HEK293 (cell line): ENCODE results near the gene OTUB2.

ENCODE experiments used
- CTCF ChIA-PET: fragments of 350-600 bp; formaldehyde crosslinking; extraction: SDS; loops from one replicate; lab custom pipeline; 2021; ENCODE audit warnings: antibody characterized with exemption; lab: Yijun Ruan, JAX
- POLR2A ChIA-PET: fragments of 300-600 bp; formaldehyde crosslinking; extraction: SDS; loops from one replicate; lab custom pipeline; 2020; ENCODE audit warnings: antibody characterized with exemption, inconsistent platforms; lab: Yijun Ruan, JAX
- H3K27ac ChIP-seq: fragments of 200-500 bp; sonication (Bioruptor generic); 2 replicates; pipeline ENCODE4 v1.5.1; 2014; ENCODE audit warnings: low read depth, low read length, control low read depth, inconsistent platforms; ENCODE audit errors: extremely low read depth
- H3K36me3 ChIP-seq, 2 experiments: fragments of 200-500 bp in 1 of 2; sonication (Bioruptor generic) in 1 of 2; 1 replicate in 1 of 2; 2 replicates in 1 of 2; pipeline ENCODE4 v1.5.1; 2014 to 2017; ENCODE audit warnings: inconsistent platforms in 2 of 2, low read length in 2 of 2; ENCODE audit not compliant: control insufficient read depth in 2 of 2, insufficient read depth in 1 of 2
- H3K4me1 ChIP-seq: fragments of 200-500 bp; sonication (Bioruptor generic); 2 replicates; pipeline ENCODE4 v1.5.1; 2014; ENCODE audit warnings: mild to moderate bottlenecking, low read length, inconsistent platforms; ENCODE audit not compliant: control insufficient read depth, insufficient read depth
- H3K4me3 ChIP-seq: 2 replicates; pipeline ENCODE4 v1.5.1; 2011; ENCODE audit warnings: low read depth, mild to moderate bottlenecking, control low read depth, low read length, moderate library complexity
- H3K9me3 ChIP-seq: fragments of 200-500 bp; sonication (Bioruptor generic); 2 replicates; pipeline ENCODE4 v1.5.1; 2014; ENCODE audit warnings: low read depth, low read length, inconsistent platforms; ENCODE audit not compliant: control insufficient read depth, insufficient read depth
- HOXD13 ChIP-seq: sonication (generic); formaldehyde crosslinking; IDR thresholded peaks from 2 replicates; pipeline ENCODE4 v1.8.0; 2022; ENCODE audit warnings: missing genetic modification reagents, borderline replicate concordance
- KLF8 ChIP-seq: fragments of 450-650 bp; formaldehyde crosslinking; IDR thresholded peaks from 2 replicates; pipeline ENCODE4 v1.5.1; 2016; ENCODE audit warnings: missing biosample characterization, missing genetic modification characterization
- ZFHX2 ChIP-seq: fragments of 450-650 bp; formaldehyde crosslinking; conservative IDR thresholded peaks from 2 replicates; pipeline ENCODE4 v1.5.1; 2016; ENCODE audit warnings: missing biosample characterization, missing genetic modification characterization
- ZNF155 ChIP-seq: fragments of 450-650 bp; formaldehyde crosslinking; IDR thresholded peaks from 2 replicates; pipeline ENCODE4 v1.5.1; 2016; ENCODE audit warnings: missing biosample characterization, missing genetic modification characterization
- ZNF223 ChIP-seq: fragments of 450-650 bp; formaldehyde crosslinking; IDR thresholded peaks from 2 replicates; pipeline ENCODE4 v1.5.1; 2016; ENCODE audit warnings: missing biosample characterization, missing genetic modification characterization
- ZNF248 ChIP-seq: fragments of 450-650 bp; formaldehyde crosslinking; IDR thresholded peaks from 2 replicates; pipeline ENCODE4 v1.5.1; 2017; ENCODE audit warnings: missing biosample characterization, missing genetic modification characterization
- ZNF311 ChIP-seq: fragments of 450-650 bp; formaldehyde crosslinking; IDR thresholded peaks from 2 replicates; pipeline ENCODE4 v1.5.1; 2017; ENCODE audit warnings: missing biosample characterization, missing genetic modification characterization, borderline replicate concordance
- ZNF335 ChIP-seq: fragments of 450-650 bp; formaldehyde crosslinking; conservative IDR thresholded peaks from 2 replicates; pipeline ENCODE4 v1.5.1; 2016; ENCODE audit warnings: missing biosample characterization, missing genetic modification characterization
- ZNF341 ChIP-seq: fragments of 450-650 bp; formaldehyde crosslinking; IDR thresholded peaks from 2 replicates; pipeline ENCODE4; 2016; ENCODE audit warnings: low read depth, missing biosample characterization, missing genetic modification characterization
- ZNF366 ChIP-seq: fragments of 450-650 bp; formaldehyde crosslinking; conservative IDR thresholded peaks from 2 replicates; pipeline ENCODE4 v1.5.1; 2016; ENCODE audit warnings: missing biosample characterization, missing genetic modification characterization
- ZNF510 ChIP-seq: fragments of 450-650 bp; formaldehyde crosslinking; IDR thresholded peaks from 2 replicates; pipeline ENCODE4 v1.5.1; 2018; ENCODE audit warnings: mild to moderate bottlenecking, missing genetic modification characterization, missing biosample characterization; ENCODE audit not compliant: insufficient replicate concordance
- ZNF529 ChIP-seq: fragments of 450-650 bp; formaldehyde crosslinking; IDR thresholded peaks from 2 replicates; pipeline ENCODE4 v1.5.1; 2017; ENCODE audit warnings: missing genetic modification characterization, missing biosample characterization; ENCODE audit not compliant: insufficient replicate concordance
- ZNF549 ChIP-seq: fragments of 450-650 bp; IDR thresholded peaks from 2 replicates; pipeline ENCODE4 v1.5.1; 2018; ENCODE audit warnings: missing biosample characterization, missing genetic modification characterization, mild to moderate bottlenecking, inconsistent platforms, moderate library complexity
- ZNF596 ChIP-seq: fragments of 450-650 bp; IDR thresholded peaks from 2 replicates; pipeline ENCODE4 v1.5.0; 2018; ENCODE audit warnings: missing biosample characterization, mild to moderate bottlenecking, missing genetic modification characterization, moderate library complexity
- ZNF600 ChIP-seq: fragments of 450-650 bp; formaldehyde crosslinking; IDR thresholded peaks from 2 replicates; pipeline ENCODE4 v1.5.1; 2016; ENCODE audit warnings: missing biosample characterization, missing genetic modification characterization
- ZNF626 ChIP-seq: fragments of 450-650 bp; sonication (Bioruptor Pico); formaldehyde crosslinking; IDR thresholded peaks from 2 replicates; pipeline ENCODE4 v1.5.1; 2018; ENCODE audit warnings: missing biosample characterization, missing genetic modification characterization, inconsistent platforms
- ZNF791 ChIP-seq: fragments of 450-650 bp; formaldehyde crosslinking; IDR thresholded peaks from 2 replicates; pipeline ENCODE4 v1.5.1; 2016; ENCODE audit warnings: missing biosample characterization, missing genetic modification characterization
- TF ChIP-seq, protein P1 (sequence below): fragments of 450-650 bp; formaldehyde crosslinking; IDR thresholded peaks from 2 replicates; pipeline ENCODE4 v1.5.1; 2016; ENCODE audit warnings: missing biosample characterization, missing genetic modification characterization
- TF ChIP-seq, protein P2 (sequence below): fragments of 450-650 bp; formaldehyde crosslinking; IDR thresholded peaks from 2 replicates; pipeline ENCODE4 v1.5.1; 2016; ENCODE audit warnings: missing biosample characterization, missing genetic modification characterization
- TF ChIP-seq, protein P3 (sequence below): fragments of 450-650 bp; formaldehyde crosslinking; IDR thresholded peaks from 2 replicates; pipeline ENCODE4 v1.5.1; 2016; ENCODE audit warnings: missing biosample characterization, missing genetic modification characterization
- TF ChIP-seq, protein P4 (sequence below): fragments of 450-650 bp; formaldehyde crosslinking; IDR thresholded peaks from 2 replicates; pipeline ENCODE4 v1.5.1; 2016; ENCODE audit warnings: missing biosample characterization, missing genetic modification characterization
- TF ChIP-seq, protein P5 (sequence below): fragments of 450-650 bp; formaldehyde crosslinking; IDR thresholded peaks from 2 replicates; pipeline ENCODE4 v1.5.1; 2017; ENCODE audit warnings: missing biosample characterization, mild to moderate bottlenecking, missing genetic modification characterization, moderate library complexity

The OTUB2 gene

DNA sequence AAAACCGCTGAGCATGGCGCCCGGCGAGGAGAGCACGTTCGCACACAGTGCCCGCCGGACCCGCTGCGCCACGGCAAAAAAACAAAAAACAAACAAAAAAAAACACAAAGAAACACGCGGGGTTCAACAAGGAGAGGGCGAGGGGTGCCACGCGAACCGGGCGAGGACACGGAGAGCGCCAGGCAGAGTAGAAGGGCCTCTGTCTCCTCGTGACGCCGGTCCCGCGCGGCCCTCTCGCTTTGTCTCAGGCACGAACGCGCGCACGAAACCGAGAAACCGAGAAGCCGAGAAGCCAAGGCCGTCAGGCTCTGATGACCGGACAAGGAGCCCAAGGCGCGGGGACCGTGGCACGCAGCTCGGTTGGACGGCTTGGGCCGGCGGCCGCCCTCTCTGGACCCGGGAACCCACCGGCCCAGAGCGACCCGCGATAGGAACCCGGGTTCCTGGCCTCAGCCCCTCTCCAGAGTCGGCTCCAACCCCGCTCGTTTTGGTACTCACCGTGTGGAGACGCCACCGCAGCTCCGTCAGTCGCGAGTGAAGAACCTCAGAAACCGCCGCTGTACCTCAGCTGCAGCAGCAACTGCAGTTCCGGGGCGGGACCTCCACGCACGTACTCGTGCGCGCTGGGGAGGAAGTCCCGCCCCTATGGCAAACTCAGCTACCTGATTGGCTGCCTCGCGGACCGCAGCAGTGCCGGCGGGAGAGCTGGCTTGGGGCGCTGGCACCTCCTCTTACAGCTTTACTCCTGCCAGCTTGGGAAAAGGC, 54.7 kb downstream of the OTUB2 start, which contains the start of the genes DDX24 and IFI27L1 (continued):
- TF ChIP-seq, protein P1, sequence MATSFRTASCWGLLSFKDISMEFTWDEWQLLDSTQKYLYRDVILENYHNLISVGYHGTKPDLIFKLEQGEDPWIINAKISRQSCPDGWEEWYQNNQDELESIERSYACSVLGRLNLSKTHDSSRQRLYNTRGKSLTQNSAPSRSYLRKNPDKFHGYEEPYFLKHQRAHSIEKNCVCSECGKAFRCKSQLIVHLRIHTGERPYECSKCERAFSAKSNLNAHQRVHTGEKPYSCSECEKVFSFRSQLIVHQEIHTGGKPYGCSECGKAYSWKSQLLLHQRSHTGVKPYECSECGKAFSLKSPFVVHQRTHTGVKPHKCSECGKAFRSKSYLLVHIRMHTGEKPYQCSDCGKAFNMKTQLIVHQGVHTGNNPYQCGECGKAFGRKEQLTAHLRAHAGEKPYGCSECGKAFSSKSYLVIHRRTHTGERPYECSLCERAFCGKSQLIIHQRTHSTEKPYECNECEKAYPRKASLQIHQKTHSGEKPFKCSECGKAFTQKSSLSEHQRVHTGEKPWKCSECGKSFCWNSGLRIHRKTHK (tag by site-specific recombination): no peak
- TF ChIP-seq ZNF529 (tag by site-specific recombination) (no peak), ZNF311 (tag by site-specific recombination) (no peak), ZNF600 (0 out of 2 replicates have a peak, but pooled peaks have one; percentile 26), ZNF626 (no peak), ZFHX2 (tag by site-specific recombination) (no peak), ZNF510 (tag by site-specific recombination) (no peak), ZNF248 (no peak), ZNF223 (tag by site-specific recombination) (no peak), ZNF341 (tag by site-specific recombination) (no peak), ZNF791 (no peak), ZNF596 (no peak), ZNF549 (tag by site-specific recombination) (no peak), ZNF366 (tag by site-specific recombination) (no peak), ZNF155 (no peak)
- TF ChIP-seq, protein P2, sequence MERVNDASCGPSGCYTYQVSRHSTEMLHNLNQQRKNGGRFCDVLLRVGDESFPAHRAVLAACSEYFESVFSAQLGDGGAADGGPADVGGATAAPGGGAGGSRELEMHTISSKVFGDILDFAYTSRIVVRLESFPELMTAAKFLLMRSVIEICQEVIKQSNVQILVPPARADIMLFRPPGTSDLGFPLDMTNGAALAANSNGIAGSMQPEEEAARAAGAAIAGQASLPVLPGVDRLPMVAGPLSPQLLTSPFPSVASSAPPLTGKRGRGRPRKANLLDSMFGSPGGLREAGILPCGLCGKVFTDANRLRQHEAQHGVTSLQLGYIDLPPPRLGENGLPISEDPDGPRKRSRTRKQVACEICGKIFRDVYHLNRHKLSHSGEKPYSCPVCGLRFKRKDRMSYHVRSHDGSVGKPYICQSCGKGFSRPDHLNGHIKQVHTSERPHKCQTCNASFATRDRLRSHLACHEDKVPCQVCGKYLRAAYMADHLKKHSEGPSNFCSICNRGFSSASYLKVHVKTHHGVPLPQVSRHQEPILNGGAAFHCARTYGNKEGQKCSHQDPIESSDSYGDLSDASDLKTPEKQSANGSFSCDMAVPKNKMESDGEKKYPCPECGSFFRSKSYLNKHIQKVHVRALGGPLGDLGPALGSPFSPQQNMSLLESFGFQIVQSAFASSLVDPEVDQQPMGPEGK (tag by site-specific recombination): no peak
- TF ChIP-seq, protein P3, sequence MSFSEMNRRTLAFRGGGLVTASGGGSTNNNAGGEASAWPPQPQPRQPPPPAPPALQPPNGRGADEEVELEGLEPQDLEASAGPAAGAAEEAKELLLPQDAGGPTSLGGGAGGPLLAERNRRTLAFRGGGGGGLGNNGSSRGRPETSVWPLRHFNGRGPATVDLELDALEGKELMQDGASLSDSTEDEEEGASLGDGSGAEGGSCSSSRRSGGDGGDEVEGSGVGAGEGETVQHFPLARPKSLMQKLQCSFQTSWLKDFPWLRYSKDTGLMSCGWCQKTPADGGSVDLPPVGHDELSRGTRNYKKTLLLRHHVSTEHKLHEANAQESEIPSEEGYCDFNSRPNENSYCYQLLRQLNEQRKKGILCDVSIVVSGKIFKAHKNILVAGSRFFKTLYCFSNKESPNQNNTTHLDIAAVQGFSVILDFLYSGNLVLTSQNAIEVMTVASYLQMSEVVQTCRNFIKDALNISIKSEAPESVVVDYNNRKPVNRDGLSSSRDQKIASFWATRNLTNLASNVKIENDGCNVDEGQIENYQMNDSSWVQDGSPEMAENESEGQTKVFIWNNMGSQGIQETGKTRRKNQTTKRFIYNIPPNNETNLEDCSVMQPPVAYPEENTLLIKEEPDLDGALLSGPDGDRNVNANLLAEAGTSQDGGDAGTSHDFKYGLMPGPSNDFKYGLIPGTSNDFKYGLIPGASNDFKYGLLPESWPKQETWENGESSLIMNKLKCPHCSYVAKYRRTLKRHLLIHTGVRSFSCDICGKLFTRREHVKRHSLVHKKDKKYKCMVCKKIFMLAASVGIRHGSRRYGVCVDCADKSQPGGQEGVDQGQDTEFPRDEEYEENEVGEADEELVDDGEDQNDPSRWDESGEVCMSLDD (tag by site-specific recombination): peak; percentile 54
- TF ChIP-seq, protein P4, sequence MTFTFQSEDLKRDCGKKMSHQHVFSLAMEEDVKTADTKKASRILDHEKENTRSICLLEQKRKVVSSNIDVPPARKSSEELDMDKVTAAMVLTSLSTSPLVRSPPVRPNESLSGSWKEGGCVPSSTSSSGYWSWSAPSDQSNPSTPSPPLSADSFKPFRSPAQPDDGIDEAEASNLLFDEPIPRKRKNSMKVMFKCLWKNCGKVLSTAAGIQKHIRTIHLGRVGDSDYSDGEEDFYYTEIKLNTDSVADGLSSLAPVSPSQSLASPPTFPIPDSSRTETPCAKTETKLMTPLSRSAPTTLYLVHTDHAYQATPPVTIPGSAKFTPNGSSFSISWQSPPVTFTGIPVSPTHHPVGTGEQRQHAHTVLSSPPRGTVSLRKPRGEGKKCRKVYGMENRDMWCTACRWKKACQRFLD (tag by site-specific recombination): no peak

DNA sequence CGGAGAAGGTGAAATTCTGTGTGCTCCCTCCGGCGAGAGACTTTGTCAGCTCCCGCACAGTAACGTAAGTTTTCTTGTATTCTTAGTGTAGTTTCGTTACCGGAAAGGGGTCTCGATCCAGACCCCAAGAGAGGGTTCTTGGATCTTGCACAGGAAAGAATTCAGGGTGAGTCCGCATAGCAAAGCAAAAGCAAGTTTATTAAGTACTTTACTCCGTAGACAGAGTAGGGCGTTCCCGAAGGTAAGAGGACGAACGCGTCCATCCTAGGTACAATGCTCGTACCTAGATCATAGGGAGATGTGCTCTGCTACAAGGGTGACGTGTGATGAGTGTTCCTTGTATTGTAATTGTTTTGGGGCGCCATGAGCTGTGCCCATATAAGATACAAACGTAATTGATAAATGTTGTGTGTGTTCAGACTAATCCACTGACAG, 55.3 kb downstream of the OTUB2 start:
- peaks cover 1 to 32% of the 10 kb centered on the region in 2 experiments; a peak in 2 of 3 replicates for H3K36me3 ChIP-seq
- no peaks in the 10 kb centered on the region for H3K9me3 ChIP-seq
- peak overlapping the region; percentile 82; the same call in 1 of the 2 replicates for H3K27ac ChIP-seq
- H3K4me1 ChIP-seq: peaks cover 4% of the 10 kb centered on the region; the same call in 1 of the 2 replicates
- H3K4me3 ChIP-seq: peak overlapping the region; percentile 91
- CTCF ChIA-PET: interaction anchor here (0.7 to 1.8 kb wide), 5 partner anchors 8 to 173 kb away, joined by 3 to 7 read pairs (median 4); no protein-coding TSS in a partner anchor
- POLR2A ChIA-PET: interaction anchor here (0.8 to 3.4 kb wide), 10 partner anchors 16 to 183 kb away, joined by 3 to 25 read pairs (median 4); partner anchors contain the start of genes IFI27L2 and PPP4R4
- TF ChIP-seq, protein P3 (tag by site-specific recombination): 0 out of 2 replicates have a peak, but pooled peaks have one; percentile 6
- TF ChIP-seq, protein P5, sequence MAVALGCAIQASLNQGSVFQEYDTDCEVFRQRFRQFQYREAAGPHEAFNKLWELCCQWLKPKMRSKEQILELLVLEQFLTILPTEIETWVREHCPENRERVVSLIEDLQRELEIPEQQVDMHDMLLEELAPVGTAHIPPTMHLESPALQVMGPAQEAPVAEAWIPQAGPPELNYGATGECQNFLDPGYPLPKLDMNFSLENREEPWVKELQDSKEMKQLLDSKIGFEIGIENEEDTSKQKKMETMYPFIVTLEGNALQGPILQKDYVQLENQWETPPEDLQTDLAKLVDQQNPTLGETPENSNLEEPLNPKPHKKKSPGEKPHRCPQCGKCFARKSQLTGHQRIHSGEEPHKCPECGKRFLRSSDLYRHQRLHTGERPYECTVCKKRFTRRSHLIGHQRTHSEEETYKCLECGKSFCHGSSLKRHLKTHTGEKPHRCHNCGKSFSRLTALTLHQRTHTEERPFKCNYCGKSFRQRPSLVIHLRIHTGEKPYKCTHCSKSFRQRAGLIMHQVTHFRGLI (tag by site-specific recombination): 0 out of 2 replicates have a peak, but pooled peaks have one; percentile 23
- no peak for TF ChIP-seq HOXD13 (CRISPR knock-in tag)
- 0 out of 2 replicates have a peak, but pooled peaks have one; percentile 18 for TF ChIP-seq KLF8 (tag by site-specific recombination)
- TF ChIP-seq ZNF335 (tag by site-specific recombination): peak; percentile 11; the same call in 1 of the 2 replicates
